Measurements from ENCODE around the gene CHAC1. TPM values are rescaled to one million over a fixed set of nuclear protein-coding genes. Genes with fewer than 3 reads are reported as not detected.

Gene CHAC1
- 10 to 100 TPM in 1 of 3 donors, 1 to 10 TPM in 1, under 1 TPM in 1; 0.32 to 11.9 (median 2.9) TPM for total RNA-seq

GRCh38 chr15:40952901-40953712 is at the start of gene CHAC1:
TSS of gene CHAC1 (plus strand) at chr15:40953471. CDS start at chr15:40953584, 113 bp downstream.
- intact Hi-C loops (cut with DNase I; ENCODE audit: low total_unique reads) = no loop called here
- no peaks in the 10 kb centered on the region for H3K4me1 ChIP-seq
- H3K4me3 ChIP-seq = peak within 1 kb of the TSS; percentile 50 to 82 (median 74)
- H3K9me3 ChIP-seq = no peaks in the 10 kb centered on the region
- peak; percentile 88 to 91 for DNase-seq (ENCODE audit: low spot score in 2 of 2)
- TF ChIP-seq POLR2AphosphoS5 (IDR thresholded peaks at IDR 0.05) (peak in 1 of 3 donors; percentile 23), CTCF (IDR thresholded peaks at IDR 0.05) (no peak), POLR2A (IDR thresholded peaks at IDR 0.05) (no peak)
- H3K27ac ChIP-seq = peak within 1 kb of the TSS; percentile 64 to 68
- H3K36me3 ChIP-seq = no peaks in the 10 kb centered on the region
- no peaks in the 10 kb centered on the region for H3K27me3 ChIP-seq

- DNase-seq (ENCODE audit: low spot score in 2 of 2) = no peak
- no peak for TF ChIP-seq POLR2A (IDR thresholded peaks at IDR 0.05)
- TF ChIP-seq CTCF (IDR thresholded peaks at IDR 0.05) = no peak
- TF ChIP-seq POLR2AphosphoS5 (IDR thresholded peaks at IDR 0.05) = no peak
- Histone ChIP-seq H3K27ac (peak overlapping the region; percentile 36 to 51), H3K4me1 (peaks cover 6 to 19% of the 10 kb centered on the region in 2 donors), H3K4me3 (no peak overlapping the region), H3K27me3 (no peaks in the 10 kb centered on the region), H3K9me3 (no peaks in the 10 kb centered on the region), H3K36me3 (no peaks in the 10 kb centered on the region)
- intact Hi-C loops (cut with DNase I; ENCODE audit: low total_unique reads) = loop anchor here (5.0 to 10.0 kb wide), 2 partner anchors 113 to 210 kb away; partner anchors contain the start of gene RAD51
Observed at GRCh38 chr15:40904552-40905201, 48.6 kb upstream of the CHAC1 start.

GRCh38 chr15:40906091-40906990 is 46.9 kb upstream of the CHAC1 start:
- H3K4me3 ChIP-seq = peak overlapping the region; percentile 44 to 68 (median 51)
- H3K36me3 ChIP-seq = no peaks in the 10 kb centered on the region
- H3K9me3 ChIP-seq = no peaks in the 10 kb centered on the region
- peak; percentile 23 to 59 (median 56) for TF ChIP-seq POLR2AphosphoS5 (IDR thresholded peaks at IDR 0.05)
- TF ChIP-seq POLR2A (IDR thresholded peaks at IDR 0.05) = no peak
- peak; percentile 54 to 85 (median 84) for TF ChIP-seq CTCF (IDR thresholded peaks at IDR 0.05)
- H3K4me1 ChIP-seq = peaks cover 6 to 24% of the 10 kb centered on the region in 2 donors
- intact Hi-C loops (cut with DNase I; ENCODE audit: low total_unique reads) = loop anchor here (1.0 to 10.0 kb wide), 3 partner anchors 28 to 212 kb away; partner anchors contain the start of gene RAD51
- peak; percentile 88 for DNase-seq (ENCODE audit: low spot score in 2 of 2)
- H3K27ac ChIP-seq = peak overlapping the region; percentile 97 to 98
- H3K27me3 ChIP-seq = no peaks in the 10 kb centered on the region

GRCh38 chr15:40906991-40907802 is 46.1 kb upstream of the CHAC1 start:
- Histone ChIP-seq H3K4me1 (peaks cover 6 to 24% of the 10 kb centered on the region in 2 donors), H3K9me3 (no peaks in the 10 kb centered on the region), H3K36me3 (no peaks in the 10 kb centered on the region), H3K4me3 (peak overlapping the region; percentile 44 to 68 (median 51)), H3K27ac (peak overlapping the region; percentile 97 to 98), H3K27me3 (no peaks in the 10 kb centered on the region)
- intact Hi-C loops (cut with DNase I; ENCODE audit: low total_unique reads) = loop anchor here (1.0 to 10.0 kb wide), 3 partner anchors 27 to 212 kb away; partner anchors contain the start of gene RAD51
- peak in 1 of 2 donors; percentile 55 for DNase-seq (ENCODE audit: low spot score in 2 of 2)
- TF ChIP-seq POLR2A (IDR thresholded peaks at IDR 0.05) (no peak), POLR2AphosphoS5 (IDR thresholded peaks at IDR 0.05) (no peak), CTCF (IDR thresholded peaks at IDR 0.05) (no peak)

All from breast epithelium (tissue), 4 donors.